ENCODE measurements around the gene DAPK1.

DNA sequence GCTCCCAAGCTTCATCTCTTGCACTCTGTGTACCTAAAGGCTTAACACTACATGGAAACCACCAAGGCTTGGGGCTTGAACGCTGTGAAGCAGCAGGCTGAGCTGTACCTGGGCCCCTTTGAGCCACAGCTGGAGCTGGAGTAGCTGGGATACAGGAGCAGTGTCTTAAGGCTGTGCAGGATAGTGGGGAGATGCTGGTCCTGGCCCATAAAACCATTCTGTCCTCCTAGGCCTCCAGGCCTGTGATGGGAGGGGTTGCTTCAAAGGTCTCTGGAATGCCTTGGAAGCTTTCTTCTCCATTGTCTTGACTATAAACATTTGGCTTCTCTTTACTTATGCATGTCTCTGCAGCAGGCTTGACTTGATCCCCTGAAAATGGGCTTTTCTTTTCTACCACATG is 42.3 kb upstream of the DAPK1 start:
- TF ChIP-seq, protein P1, sequence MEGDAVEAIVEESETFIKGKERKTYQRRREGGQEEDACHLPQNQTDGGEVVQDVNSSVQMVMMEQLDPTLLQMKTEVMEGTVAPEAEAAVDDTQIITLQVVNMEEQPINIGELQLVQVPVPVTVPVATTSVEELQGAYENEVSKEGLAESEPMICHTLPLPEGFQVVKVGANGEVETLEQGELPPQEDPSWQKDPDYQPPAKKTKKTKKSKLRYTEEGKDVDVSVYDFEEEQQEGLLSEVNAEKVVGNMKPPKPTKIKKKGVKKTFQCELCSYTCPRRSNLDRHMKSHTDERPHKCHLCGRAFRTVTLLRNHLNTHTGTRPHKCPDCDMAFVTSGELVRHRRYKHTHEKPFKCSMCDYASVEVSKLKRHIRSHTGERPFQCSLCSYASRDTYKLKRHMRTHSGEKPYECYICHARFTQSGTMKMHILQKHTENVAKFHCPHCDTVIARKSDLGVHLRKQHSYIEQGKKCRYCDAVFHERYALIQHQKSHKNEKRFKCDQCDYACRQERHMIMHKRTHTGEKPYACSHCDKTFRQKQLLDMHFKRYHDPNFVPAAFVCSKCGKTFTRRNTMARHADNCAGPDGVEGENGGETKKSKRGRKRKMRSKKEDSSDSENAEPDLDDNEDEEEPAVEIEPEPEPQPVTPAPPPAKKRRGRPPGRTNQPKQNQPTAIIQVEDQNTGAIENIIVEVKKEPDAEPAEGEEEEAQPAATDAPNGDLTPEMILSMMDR (IDR thresholded peaks at IDR 0.05; ENCODE audit: low read length) = no peak
- TF ChIP-seq EZH2phosphoT487 (IDR thresholded peaks at IDR 0.05; ENCODE audit: low read length) (no peak), EZH2 (optimal IDR thresholded peaks at IDR 0.05; ENCODE audit: low read depth, low read length) (no peak)
